Right hindlimb (tissue), 1 donor: ENCODE data around the gene GPR21.

Source experiments
- DNase-seq: peaks from one replicate; pipeline ENCODE4 v3.0.0-alpha.2; 2018

GPR21 gene

DNA sequence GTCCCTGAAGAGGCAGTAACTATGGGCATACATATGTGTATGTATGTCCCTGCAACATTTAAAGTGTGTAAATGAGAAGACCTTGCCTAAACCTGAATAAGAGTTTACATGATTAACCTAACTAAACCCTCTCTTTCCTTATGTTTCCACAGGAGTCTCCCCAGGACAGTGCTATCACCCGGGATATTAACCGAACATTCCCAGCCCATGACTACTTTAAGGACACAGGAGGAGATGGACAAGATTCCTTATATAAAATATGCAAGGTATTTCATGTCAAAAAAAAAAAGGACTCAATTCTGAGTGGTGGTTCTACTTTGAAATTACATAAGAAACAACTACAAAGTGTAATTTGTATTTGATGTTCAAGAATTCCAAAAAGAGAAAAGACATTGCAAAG lies 31.7 kb downstream of the GPR21 start:
- no peak for DNase-seq

DNA sequence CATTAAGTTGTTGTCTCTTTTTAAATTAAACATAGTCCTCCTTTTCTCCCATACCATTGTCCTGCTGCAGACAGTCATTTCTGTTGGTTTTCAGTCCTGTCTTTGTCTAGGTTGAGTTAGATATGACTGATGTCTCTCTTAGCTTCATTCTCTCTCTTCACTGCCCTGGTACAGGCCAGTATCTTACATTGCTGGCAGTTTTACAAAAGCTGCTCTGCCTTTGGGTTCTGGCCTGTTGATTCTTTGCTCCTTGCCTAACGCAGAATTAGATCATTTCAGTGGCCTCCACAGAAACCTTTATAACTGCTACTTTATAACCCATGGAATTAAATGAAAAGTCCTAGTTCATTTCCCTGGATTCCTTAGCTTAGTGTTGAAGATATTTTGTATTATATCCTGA lies 33.7 kb downstream of the GPR21 start:
- DNase-seq: no peak

DNA sequence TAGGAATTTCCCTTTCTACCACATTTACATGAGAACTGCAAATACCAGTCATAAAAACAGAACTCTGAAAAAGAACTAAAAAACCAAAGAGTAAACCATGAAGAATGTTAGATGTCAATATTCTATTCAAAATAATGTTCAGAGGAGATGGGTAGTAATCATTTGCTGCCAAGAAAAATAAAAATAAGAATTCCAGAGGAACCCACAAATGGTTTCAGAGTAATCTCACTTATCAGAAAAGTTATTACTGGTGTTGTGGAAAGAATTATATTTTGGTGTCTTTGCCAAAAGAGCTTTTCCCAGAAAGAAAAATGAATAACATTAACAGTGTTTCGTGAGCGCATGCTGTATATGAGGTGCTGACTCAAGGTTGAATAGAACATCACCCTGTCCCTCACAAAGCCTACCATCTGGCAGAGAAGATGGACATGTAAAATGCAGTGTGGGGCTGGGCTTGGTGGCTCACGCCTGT lies 35.6 kb downstream of the GPR21 start:
- DNase-seq: no peak

DNA sequence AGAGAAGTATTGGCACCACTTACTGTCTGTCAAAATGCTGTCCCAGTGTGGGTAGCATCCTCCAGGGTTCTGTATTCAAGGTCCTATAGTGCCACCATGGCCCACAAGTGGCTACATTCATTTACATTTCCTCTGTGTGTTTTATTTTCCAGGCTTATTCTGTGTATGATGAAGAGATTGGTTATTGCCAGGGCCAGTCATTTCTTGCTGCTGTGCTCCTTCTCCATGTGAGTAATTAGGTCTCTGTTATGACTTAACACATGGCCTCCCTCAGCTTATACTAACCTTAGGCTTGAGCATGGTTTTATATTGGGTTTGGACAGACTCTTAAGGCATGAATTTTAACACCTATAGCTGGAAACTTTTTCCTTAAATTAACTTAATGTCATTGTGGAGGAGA lies 36.7 kb downstream of the GPR21 start:
- no peak for DNase-seq

DNA sequence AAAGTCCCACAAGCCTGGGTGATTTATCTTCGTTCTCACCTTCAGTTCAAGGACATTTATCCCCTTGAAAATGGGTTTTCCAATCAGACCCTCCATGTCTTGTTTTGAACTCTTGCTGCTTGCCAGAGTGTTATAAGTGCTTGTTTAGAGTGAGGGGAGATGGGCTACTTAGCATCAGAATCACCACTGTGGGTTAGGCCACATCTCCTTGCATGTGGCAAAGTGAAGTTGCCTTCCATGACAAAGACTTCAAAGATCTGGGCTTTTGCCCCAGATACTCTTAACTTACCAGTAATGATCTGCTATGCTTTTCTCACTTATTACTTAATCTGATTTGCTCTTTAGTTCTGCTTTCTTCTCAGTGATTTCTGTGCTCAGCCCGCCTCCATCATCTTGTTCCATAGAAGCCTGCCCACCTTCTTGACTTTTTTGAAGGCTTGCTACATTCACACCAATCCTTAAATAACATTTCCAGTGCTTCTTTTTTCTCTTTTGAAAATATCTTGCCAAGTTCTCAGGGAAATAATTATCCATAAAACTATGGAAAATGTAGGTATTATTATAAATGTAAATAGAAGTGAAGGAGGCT lies 39.0 kb downstream of the GPR21 start:
- DNase-seq: no peak

DNA sequence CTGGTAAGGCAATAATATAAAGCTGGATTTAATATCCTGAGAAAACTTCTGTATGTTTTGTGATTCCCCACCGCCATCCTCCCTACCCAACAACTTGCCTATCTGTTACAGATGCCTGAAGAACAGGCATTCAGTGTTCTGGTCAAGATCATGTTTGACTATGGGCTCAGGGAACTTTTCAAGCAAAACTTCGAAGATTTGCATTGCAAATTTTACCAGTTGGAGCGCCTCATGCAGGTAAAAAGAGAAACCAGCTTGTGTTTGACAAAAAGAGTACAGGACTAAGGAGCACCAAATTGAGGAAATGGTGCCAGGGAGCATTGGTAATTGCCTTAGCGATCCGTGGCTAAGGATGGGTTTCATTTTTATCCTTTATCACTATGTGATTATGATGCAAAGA lies 40.0 kb downstream of the GPR21 start:
- no peak for DNase-seq

DNA sequence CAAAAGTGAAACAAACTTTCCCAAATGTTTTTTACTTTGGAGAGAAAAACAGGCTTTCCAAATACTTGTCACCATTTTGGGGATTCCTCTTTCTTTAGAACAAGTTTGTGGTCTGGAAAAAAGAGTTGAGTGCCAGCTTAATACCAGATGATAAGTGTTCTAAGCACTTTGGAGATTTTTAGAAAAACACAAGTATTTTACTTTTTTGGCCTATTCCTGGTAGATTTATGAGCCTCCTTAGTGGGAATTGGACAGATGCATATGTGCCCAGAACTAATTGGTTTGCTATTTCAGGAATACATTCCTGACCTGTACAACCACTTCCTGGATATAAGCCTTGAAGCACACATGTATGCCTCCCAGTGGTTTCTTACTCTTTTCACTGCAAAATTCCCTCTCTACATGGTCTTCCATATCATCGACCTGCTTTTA lies 40.5 kb downstream of the GPR21 start:
- no peak for DNase-seq

DNA sequence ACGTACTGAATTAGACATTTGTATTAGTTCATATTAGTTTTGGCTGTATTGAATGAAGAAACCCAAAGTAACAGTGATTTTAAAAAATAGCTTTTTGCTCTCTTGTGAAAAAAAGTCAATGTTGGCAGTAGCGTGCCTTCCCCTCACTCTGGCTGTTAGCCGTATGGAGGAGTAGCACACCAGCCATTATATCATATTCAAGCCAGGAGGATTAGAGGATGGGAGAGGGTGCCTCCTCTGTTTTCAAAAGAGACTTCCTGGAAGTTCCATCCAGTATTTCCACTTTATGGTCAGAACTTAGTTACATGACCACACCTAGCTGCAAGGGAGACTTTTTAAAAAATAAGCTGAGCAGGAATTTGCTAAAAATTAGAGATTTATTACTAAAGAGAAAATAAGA lies 41.2 kb downstream of the GPR21 start:
- no peak for DNase-seq

DNA sequence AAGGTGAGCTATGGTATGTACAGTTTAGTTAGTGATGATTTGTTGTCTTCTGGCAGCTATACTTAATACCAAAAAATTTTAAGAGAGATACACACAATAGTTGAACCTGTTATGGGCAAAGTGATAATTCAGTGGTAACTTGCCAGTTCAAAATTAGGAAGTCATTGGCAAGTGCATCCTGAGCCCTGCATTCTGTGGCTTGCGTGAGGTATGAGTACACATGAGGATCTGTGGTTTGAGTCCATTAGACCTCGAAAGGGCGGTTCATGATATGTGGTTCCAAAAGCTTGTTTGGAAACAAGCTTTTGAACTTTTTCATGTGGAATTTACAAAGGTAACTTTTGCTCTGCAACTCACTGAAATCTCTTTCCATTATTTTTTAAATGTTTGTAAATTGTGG lies 47.0 kb downstream of the GPR21 start:
- no peak for DNase-seq

DNA sequence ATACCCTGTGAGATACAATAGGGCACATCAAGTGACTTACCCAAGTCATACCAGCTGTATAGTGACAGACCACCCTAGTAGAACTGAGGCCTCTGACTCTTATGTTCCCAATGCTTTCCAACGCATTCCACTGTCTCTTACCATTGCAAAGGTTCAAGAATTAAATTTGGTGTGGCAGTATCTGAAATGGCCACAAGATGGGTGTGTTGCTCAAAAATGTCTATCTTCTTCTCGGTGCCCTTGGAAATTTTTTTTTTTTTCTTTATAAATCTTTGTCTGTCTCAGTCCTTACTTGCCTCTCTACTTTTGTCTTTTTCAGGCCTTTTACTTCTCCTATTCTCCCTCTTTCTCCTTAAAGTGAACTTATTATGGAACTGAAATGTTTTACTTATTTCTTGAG lies 48.4 kb downstream of the GPR21 start:
- DNase-seq: peak; percentile 33

DNA sequence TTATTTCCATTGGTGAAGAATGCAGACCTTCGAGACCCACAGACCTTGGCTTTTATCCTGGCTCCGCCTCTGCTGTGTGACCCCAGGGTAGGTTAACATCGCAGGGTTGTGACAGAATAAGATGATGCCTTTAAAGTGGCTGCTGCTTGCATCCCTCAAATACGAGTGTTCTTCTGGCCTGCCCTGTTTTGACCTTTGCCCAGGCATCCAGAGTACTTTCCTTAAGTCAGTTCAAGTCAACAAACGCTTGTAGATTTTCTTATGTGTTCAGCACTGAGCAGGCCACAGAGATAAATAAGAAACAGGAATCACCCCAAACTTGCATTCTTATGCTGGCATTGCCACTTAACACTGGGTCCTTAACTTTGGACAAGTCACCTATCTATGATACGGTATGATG lies 50.2 kb downstream of the GPR21 start:
- no peak for DNase-seq

DNA sequence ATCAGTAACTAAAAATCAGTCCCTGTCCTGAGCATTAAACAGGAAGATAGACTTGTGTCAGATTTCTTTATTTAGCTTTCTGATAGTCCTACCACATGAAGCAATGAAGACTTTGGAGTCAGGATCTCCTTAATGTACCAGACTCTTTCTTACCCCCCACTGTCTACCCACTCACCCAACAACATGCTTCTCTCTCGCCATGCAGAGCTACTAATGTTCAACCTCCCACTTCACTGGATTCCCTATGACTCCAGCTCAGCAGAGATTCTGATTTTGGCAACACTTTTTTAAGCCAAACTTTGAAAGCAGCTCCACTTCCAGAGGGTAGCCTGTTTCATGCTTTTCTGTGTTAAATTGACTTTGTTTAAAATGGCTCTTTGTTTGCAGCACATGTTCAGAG lies 50.8 kb downstream of the GPR21 start:
- no peak for DNase-seq
